ENCODE measurements around the gene PPARG.

Gene PPARG

DNA sequence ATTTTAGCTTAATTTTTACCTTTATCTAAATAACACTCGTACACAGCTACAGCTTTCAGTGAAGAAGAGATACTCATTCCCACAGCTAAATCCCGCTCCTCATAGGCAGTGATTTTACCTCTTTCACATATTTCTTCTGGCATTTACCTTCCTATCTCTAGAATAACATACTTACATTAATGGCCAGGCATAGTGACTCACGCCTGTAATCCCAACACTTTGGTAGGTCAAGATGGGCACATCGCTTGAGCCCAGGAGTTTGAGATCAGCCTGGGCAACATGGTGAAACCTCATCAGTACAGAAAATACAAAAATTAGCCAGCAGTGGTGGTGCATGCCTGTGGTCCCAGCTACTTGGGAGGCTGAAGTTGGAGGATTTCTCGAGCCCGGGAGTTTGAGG is 80.2 kb downstream of the PPARG start:
- TF ChIP-seq, protein P1, sequence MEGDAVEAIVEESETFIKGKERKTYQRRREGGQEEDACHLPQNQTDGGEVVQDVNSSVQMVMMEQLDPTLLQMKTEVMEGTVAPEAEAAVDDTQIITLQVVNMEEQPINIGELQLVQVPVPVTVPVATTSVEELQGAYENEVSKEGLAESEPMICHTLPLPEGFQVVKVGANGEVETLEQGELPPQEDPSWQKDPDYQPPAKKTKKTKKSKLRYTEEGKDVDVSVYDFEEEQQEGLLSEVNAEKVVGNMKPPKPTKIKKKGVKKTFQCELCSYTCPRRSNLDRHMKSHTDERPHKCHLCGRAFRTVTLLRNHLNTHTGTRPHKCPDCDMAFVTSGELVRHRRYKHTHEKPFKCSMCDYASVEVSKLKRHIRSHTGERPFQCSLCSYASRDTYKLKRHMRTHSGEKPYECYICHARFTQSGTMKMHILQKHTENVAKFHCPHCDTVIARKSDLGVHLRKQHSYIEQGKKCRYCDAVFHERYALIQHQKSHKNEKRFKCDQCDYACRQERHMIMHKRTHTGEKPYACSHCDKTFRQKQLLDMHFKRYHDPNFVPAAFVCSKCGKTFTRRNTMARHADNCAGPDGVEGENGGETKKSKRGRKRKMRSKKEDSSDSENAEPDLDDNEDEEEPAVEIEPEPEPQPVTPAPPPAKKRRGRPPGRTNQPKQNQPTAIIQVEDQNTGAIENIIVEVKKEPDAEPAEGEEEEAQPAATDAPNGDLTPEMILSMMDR (IDR thresholded peaks at IDR 0.05) = no peak

DNA sequence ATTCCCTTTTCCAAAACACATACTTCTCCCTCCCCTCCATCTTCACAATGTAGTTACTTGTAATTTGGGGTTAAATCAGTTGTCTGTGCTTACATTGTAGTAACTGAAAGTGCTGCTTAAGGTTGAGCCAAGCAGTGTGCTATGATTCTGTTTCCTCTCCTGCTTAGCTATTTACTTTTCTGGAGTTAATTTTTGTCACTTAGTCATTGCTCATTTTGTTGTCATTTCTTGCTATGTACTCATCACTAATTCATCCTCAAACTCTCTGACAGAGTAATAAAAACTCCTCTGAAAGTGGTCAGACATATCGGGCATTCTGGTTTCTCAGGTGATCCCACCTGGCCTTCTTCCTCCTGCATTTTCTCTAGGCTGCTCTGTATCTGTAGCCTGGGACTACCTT is 80.7 kb downstream of the PPARG start:
- TF ChIP-seq, protein P1 (IDR thresholded peaks at IDR 0.05) = no peak

DNA sequence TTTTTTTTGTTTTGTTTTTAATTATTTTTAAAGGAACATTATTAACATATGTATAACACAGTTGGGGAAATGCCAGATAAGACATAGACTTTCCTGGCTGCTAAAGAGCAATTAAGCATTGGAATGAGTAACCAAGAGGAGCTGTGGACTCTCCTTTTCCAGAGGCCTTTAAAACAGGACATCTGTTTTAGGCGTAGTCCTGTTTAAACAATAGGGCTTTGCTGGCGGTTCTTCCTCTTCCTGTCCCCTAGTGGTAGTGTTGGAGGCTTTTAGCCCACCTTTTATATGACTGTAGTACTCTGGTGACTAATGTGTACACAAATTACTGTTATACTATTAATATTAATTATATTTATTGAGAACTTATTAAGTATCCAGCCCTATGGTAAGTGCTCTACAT is 81.9 kb downstream of the PPARG start:
- TF ChIP-seq, protein P1 (IDR thresholded peaks at IDR 0.05) = no peak

DNA sequence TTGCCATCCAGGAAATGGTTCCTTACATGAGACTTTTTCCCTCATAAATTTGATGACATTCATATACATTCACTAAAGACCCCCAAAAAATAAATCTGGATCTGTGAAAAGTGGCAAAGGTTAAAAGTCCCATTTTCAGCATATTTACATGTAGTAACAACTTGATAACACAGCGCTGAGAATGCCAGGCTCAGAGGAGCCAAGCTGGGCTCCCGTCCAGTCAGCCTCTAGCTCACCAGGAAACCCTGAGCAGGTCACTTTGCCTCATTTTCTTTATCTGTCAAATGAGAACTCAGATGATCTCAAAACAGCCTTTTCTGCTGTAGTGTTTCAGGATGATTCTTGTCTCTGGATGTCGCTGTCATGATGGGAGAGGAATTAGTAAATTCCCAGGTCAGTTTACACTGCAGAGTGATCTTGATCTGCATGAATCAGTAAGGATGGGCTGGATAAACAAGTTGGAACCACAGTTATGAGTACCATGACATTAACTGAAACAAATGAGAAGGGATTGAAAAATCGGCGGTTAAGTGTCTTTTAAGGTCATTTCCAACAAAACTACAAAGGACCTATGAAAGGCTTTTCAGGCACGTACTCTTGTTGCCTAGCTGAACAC is 82.8 kb downstream of the PPARG start:
- TF ChIP-seq, protein P1 (IDR thresholded peaks at IDR 0.05) = no peak

DNA sequence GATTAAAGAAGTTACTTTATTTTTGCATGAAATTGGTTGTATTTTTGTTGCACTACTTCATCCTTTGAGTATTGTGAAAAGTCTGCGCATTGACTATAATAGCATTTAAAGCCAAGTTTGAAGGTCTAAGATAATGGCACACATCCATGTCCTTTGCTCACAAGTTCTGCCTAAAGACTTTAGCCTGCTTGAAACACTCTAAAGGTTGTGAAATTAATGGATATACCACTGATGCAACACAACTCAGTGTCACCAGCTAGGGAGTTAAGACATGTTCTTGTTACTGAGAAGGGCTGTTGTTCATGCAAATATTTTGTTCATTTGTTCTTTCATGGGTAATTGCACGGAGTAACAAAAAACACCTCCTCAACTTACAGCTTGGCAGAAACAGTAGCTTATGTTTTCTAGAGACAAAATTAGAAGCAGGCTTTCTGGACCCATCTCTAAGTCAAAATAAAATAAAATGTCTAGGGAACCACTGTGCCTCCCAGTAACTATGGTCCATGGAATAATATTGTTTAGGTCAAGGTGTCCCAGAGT is 83.9 kb downstream of the PPARG start:
- TF ChIP-seq, protein P1 (IDR thresholded peaks at IDR 0.05) = no peak

DNA sequence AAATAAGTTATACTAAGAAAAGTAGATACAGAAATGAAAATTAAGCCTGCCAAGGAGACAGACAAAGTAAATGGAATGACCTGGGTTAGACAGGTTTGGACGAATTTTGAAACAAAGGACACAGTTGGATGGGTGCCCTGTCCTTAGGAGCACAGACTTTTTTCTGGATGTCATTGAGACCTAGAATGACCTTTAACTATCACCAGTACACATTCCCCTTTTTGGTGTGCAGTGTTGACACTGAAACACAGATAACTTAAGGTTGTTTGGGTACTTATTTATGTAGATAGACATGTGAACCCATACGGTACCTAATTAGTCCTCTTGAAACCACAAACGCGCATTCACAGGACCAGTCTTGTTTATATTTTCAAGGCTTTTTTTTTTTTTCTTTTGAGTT is 86.7 kb downstream of the PPARG start:
- TF ChIP-seq, protein P1 (IDR thresholded peaks at IDR 0.05) = no peak

DNA sequence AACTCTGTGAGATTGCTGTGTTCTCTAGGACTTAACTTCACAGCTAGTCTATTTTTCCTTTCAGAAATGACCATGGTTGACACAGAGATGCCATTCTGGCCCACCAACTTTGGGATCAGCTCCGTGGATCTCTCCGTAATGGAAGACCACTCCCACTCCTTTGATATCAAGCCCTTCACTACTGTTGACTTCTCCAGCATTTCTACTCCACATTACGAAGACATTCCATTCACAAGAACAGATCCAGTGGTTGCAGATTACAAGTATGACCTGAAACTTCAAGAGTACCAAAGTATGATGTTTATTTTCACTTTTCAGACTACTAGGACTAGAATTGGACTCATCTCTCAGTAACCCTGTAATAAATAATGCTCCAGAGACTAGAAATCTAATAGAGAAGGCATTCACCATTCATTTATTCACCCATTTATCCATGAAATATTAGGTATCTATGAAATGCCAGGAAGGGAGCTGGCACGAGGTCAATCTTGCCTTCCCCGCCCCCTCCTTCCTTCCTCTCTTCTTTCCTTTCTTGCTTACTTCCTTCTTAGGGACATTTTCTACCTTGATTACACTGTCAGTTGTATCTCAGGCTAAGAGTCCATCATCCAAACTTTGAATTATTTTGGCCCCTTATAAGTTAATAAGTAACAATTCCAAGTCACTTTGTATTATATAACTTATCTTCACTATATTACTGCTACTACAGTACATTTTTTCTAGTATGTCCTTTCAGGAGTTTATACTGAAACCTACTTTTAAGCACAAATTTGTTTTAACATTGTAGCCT is 91.0 kb downstream of the PPARG start:
- TF ChIP-seq, protein P1 (IDR thresholded peaks at IDR 0.05) = no peak
